ENCODE measurements around the gene TMEM87B. TPM values are rescaled to one million over a fixed set of nuclear protein-coding genes. Genes with fewer than 3 reads are reported as not detected.

The TMEM87B gene
- total and polyA plus RNA-seq, 2 donors (not counting 1 experiment from before 2014, with no cell fraction given): 30.5 to 31.5 TPM

DNA sequence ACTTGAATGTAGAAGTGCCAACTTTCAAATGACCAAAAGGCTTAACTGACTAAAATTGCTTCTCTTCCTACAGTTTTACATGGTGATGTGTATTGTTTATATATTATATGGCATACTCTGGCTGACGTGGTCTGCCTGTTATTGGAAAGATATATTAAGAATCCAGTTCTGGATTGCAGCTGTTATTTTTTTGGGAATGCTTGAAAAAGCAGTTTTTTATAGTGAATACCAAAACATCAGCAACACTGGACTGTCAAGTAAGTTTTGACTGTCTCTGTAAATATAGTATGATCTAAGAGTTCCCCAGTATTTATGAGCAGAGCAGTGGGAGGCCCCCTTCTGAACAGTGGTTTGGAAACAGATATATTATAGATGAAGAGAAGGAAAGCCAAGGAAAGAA is 26.2 kb downstream of the TMEM87B start:
- peaks cover 14% of the 10 kb centered on the region for H3K36me3 ChIP-seq (ENCODE audit: control insufficient read depth, insufficient read depth, low read length)
- H3K27me3 ChIP-seq (ENCODE audit: control insufficient read depth, insufficient read depth, low read length): no peaks in the 10 kb centered on the region
- no peak overlapping the region for H3K4me3 ChIP-seq (replicated peaks in 1 of 4; ENCODE audit: control extremely low read depth in 1 of 4, insufficient read depth in 1 of 4, low read depth in 3 of 4, low read length in 4 of 4)
- no peak overlapping the region for H3K9ac ChIP-seq (ENCODE audit: insufficient read depth, low read length)
- peaks cover 6% of the 10 kb centered on the region for H3K4me1 ChIP-seq (ENCODE audit: control insufficient read depth, extremely low read depth, insufficient read depth, low read length)
- peak in 1 of 2 donors; percentile 62 for DNase-seq (ENCODE audit: low read depth in 2 of 2)
- peak overlapping the region; percentile 45 for H3K4me2 ChIP-seq (ENCODE audit: extremely low read depth, insufficient read depth, low read length)
- no peaks in the 10 kb centered on the region for H3K79me2 ChIP-seq (ENCODE audit: control insufficient read depth, insufficient read depth, low read length)
- no peaks in the 10 kb centered on the region for H3K9me3 ChIP-seq (ENCODE audit: control insufficient read depth, insufficient read depth, low read depth, low read length)
- peak overlapping the region; percentile 9 for H3K27ac ChIP-seq (ENCODE audit: insufficient read depth, low read length)
- H4K20me1 ChIP-seq (ENCODE audit: control insufficient read depth, extremely low read depth, insufficient read depth, low read length): no peaks in the 10 kb centered on the region
- TF ChIP-seq, protein P1, sequence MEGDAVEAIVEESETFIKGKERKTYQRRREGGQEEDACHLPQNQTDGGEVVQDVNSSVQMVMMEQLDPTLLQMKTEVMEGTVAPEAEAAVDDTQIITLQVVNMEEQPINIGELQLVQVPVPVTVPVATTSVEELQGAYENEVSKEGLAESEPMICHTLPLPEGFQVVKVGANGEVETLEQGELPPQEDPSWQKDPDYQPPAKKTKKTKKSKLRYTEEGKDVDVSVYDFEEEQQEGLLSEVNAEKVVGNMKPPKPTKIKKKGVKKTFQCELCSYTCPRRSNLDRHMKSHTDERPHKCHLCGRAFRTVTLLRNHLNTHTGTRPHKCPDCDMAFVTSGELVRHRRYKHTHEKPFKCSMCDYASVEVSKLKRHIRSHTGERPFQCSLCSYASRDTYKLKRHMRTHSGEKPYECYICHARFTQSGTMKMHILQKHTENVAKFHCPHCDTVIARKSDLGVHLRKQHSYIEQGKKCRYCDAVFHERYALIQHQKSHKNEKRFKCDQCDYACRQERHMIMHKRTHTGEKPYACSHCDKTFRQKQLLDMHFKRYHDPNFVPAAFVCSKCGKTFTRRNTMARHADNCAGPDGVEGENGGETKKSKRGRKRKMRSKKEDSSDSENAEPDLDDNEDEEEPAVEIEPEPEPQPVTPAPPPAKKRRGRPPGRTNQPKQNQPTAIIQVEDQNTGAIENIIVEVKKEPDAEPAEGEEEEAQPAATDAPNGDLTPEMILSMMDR (conservative IDR thresholded peaks at IDR 0.05 in 1 of 2, IDR thresholded peaks at IDR 0.05 in 1 of 2; ENCODE audit: low read depth in 1 of 2, low read length in 2 of 2): no peak
- TF ChIP-seq EZH2 (IDR thresholded peaks at IDR 0.05; ENCODE audit: low read length, missing control alignments): no peak
- H2AFZ ChIP-seq (ENCODE audit: low read length): no peak overlapping the region

GRCh38 chr2:112084689-112085374 is 29.8 kb downstream of the TMEM87B start:
- H3K36me3 ChIP-seq (ENCODE audit: control insufficient read depth, insufficient read depth, low read length): peaks cover 20% of the 10 kb centered on the region
- DNase-seq (ENCODE audit: low read depth in 2 of 2): no peak
- H3K79me2 ChIP-seq (ENCODE audit: control insufficient read depth, insufficient read depth, low read length): no peaks in the 10 kb centered on the region

GRCh38 chr2:112085375-112085730 is 30.3 kb downstream of the TMEM87B start:
- Histone ChIP-seq H3K9me3 (ENCODE audit: control insufficient read depth, insufficient read depth, low read depth, low read length) (no peaks in the 10 kb centered on the region), H3K4me3 (replicated peaks in 1 of 4; ENCODE audit: control extremely low read depth in 1 of 4, insufficient read depth in 1 of 4, low read depth in 3 of 4, low read length in 4 of 4) (no peak overlapping the region), H3K4me1 (ENCODE audit: control insufficient read depth, extremely low read depth, insufficient read depth, low read length) (peaks cover 6% of the 10 kb centered on the region), H4K20me1 (ENCODE audit: control insufficient read depth, extremely low read depth, insufficient read depth, low read length) (no peaks in the 10 kb centered on the region), H2AFZ (ENCODE audit: low read length) (no peak overlapping the region), H3K27ac (ENCODE audit: insufficient read depth, low read length) (peak overlapping the region; percentile 4), H3K27me3 (ENCODE audit: control insufficient read depth, insufficient read depth, low read length) (no peaks in the 10 kb centered on the region), H3K79me2 (ENCODE audit: control insufficient read depth, insufficient read depth, low read length) (no peaks in the 10 kb centered on the region), H3K36me3 (ENCODE audit: control insufficient read depth, insufficient read depth, low read length) (peaks cover 20% of the 10 kb centered on the region), H3K9ac (ENCODE audit: insufficient read depth, low read length) (no peak overlapping the region), H3K4me2 (ENCODE audit: extremely low read depth, insufficient read depth, low read length) (no peak overlapping the region)
- TF ChIP-seq, protein P1 (conservative IDR thresholded peaks at IDR 0.05 in 1 of 2, IDR thresholded peaks at IDR 0.05 in 1 of 2; ENCODE audit: low read depth in 1 of 2, low read length in 2 of 2): no peak
- no peak for TF ChIP-seq EZH2 (IDR thresholded peaks at IDR 0.05; ENCODE audit: low read length, missing control alignments)
- no peak for DNase-seq (ENCODE audit: low read depth in 2 of 2)

More at GRCh38 chr2:112084689-112085374, 29.8 kb downstream of the TMEM87B start:
- Histone ChIP-seq H4K20me1 (ENCODE audit: control insufficient read depth, extremely low read depth, insufficient read depth, low read length) (no peaks in the 10 kb centered on the region), H3K4me2 (ENCODE audit: extremely low read depth, insufficient read depth, low read length) (no peak overlapping the region), H3K9me3 (ENCODE audit: control insufficient read depth, insufficient read depth, low read depth, low read length) (no peaks in the 10 kb centered on the region), H3K27ac (ENCODE audit: insufficient read depth, low read length) (no peak overlapping the region), H2AFZ (ENCODE audit: low read length) (no peak overlapping the region), H3K4me3 (replicated peaks in 1 of 4; ENCODE audit: control extremely low read depth in 1 of 4, insufficient read depth in 1 of 4, low read depth in 3 of 4, low read length in 4 of 4) (no peak overlapping the region), H3K4me1 (ENCODE audit: control insufficient read depth, extremely low read depth, insufficient read depth, low read length) (peaks cover 6% of the 10 kb centered on the region), H3K9ac (ENCODE audit: insufficient read depth, low read length) (no peak overlapping the region), H3K27me3 (ENCODE audit: control insufficient read depth, insufficient read depth, low read length) (no peaks in the 10 kb centered on the region)
- TF ChIP-seq, protein P1 (conservative IDR thresholded peaks at IDR 0.05 in 1 of 2, IDR thresholded peaks at IDR 0.05 in 1 of 2; ENCODE audit: low read depth in 1 of 2, low read length in 2 of 2): no peak
- TF ChIP-seq EZH2 (IDR thresholded peaks at IDR 0.05; ENCODE audit: low read length, missing control alignments): no peak

All from fibroblast of lung (primary cell).